Middle frontal gyrus (tissue), 1 donor: ENCODE data around the gene CD2AP.
"Not testable (repeated sequence)": the region's sequence is repeated elsewhere in the genome, so short reads cannot be mapped to it uniquely, and the experiment has no call there.

Experiments used
- DNase-seq: peaks from one replicate; pipeline ENCODE4 v3.0.0-alpha.2; 2015; ENCODE audit warnings: low spot score; ENCODE audit errors: extremely low spot score

The CD2AP gene

DNA sequence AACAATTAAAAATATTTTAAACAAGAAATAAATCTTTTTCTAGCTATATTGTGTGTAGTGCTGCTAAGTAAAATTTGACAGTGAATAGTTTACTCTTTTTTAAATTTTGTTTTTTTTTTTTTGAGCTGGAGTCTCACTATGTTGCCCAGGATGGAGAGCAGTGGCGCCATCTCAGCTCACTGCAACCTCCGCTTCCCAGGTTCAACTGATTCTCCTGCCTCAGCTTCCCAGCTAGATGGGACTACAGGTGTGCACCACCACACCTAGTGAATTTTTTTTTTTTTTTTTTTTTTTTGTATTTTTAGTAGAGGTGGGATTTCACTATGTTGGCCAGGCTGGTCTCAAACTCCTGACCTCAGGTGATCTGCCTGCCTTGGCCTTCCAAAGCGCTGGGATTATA lies 75.7 kb downstream of the CD2AP start:
- DNase-seq, result not testable (repeated sequence)

DNA sequence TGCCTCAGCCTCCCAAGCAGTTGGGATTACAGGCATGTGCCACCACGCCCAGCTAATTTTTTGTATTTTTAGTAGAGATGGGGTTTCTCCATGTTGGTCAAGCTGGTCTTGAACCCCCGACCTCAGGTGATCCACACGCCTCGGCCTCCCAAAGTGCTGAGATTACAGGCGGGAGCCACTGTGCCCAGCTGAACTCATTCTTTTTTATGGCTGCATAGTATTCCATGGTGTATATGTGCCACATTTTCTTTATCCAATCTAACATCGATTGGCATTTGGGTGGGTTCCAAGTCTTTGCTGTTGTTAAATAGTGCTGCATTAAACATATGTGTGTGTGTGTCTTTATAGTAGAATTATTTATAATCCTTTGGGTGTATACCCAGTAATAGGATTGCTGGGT lies 78.9 kb downstream of the CD2AP start:
- DNase-seq, result not testable (repeated sequence)

DNA sequence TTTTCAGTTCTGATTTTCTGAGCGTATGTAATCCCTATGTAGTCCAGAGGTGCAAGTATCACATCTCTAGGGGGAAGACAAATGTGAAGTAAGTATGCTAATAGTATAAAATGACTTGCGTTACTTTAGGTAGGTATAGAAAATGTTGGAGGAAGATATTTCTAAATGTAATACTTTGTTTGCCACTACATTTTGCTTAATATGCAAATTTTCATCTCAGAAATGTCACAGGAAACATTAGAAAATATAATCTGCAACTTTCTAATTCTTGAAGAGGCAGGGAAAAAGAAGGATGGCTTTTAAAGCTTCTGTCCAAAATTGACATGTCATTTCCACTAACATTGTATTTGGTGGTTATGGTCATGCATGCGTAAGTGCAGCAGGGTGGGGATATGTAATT lies 85.6 kb downstream of the CD2AP start:
- no peak for DNase-seq

DNA sequence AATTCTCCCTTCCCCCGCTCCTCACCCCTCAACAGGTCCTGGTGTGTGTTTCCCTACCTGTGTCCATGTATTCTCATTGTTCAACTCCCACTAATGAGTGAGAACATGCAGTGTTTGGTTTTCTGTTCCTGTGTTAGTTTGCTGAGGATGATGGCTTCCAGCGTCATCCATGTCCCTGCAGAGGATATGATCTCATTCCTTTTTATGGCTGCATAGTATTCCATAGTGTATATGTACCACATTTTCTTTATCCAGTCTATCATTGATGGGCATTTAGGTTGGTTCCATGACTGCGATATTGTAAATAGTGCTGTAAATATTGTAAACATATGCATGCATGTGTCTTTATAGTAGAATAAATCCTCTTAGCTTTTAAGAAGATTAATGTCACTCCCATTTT lies 89.0 kb downstream of the CD2AP start:
- not testable (repeated sequence) for DNase-seq

DNA sequence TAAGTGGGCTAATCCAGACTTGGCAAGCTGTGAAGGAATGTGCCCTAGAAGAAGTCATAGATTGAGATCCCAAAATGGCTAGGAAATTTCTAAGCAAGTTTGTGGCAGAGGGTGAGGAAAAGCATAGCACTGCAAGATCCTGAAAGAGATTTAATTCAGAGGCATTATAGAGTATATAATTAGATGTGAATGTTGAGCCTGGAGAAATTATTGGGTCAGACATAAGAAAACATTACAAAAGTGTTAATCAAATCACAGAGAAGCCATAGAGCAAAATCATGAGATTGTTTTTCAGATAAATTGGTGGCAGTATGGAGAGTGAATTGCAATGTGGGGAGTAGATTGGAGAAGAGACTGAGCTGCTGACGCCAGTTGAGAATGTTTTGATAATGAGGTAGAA lies 90.0 kb downstream of the CD2AP start:
- DNase-seq, result no peak

DNA sequence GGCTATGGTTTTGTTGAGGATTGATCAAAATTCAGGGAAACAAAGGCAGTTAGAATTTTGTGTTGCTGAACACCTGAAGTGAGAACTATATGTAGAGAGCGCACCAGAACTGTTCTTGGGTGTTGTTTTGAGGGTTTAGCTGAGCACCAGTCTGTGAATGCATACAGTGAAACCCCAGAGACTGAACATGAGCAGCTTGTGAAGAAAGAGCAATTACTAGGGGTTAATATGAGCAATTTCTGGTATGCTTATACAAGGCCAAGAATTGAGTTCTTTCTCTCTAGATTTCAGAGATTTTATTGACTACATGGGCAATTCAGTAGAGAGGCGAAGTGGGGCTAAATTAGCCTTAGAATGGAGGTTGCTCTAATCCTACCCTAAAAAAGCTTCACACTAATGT lies 93.9 kb downstream of the CD2AP start:
- no peak for DNase-seq

DNA sequence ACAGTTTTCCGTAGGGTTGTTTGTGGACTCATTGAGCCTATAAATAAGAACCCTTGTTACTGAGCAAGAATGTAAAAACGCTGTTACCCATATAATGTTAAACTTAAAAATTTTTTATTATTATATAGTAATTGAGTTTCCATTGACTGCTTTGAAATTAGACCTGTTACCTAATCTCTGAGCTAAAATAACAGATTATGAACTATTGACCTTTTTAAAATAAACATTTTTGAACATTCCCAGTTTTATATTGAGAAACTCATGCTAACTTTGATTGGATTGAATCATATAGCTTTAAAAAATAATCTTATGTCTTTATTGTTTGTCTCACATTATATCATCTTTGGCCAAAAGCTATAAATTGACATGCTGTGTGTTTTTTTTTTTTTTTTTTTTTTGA lies 95.5 kb downstream of the CD2AP start:
- DNase-seq, result no peak

DNA sequence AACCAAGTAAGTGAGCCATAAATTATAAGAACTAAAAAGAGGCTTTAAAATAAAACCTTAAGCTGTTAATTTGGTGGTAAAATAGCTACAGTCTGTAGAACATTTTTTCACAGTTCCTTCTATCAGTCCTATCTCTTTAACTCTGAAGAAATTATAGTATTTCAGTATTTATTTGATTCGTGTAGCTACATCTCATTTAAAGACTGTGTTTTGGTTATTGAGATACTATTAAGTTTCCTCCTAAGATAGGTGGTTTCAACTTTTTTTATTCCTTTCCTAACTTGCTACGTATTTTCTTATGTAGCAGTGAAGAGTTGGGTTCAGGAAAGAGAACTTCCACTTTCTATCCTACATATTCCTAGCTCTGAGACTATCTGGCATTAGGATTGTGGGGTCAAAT lies 97.2 kb downstream of the CD2AP start:
- DNase-seq, result no peak

DNA sequence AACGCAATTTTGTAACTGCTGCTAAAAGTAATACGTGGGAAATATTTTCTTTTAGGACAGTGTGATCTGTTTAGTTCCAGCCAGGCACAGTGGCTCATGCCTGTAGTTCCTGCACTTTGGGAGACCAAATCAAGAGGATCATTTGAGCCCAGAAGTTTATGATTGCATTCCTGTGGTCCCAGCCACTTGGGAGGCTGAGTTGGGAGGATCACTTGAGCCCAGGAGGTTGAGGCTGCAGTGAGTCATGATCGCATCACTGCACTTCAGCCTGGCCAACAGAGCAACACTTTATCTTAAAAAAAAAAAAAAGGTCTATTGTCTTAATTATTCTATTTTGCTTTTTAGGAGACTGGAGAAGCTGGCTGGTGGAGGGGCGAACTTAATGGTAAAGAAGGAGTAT lies 101.5 kb downstream of the CD2AP start:
- no peak for DNase-seq

DNA sequence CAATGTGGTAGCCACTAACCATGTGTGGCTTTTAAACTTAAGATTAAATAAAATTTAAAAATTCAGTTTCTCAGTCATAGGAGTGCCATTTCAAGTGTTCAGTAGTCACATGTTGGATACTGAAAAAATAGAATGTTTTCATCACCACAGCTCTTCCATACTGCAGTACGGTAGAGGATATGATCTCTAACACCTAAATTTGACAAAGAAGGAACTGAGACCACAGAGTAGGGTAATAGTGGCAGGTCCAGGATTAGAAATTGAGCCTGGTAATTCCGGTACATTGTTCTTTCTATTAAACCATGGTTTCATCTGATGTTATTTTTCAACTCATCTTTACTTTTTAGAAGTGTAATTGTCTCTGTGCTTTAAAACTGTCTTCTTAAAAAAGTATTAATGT lies 104.0 kb downstream of the CD2AP start:
- no peak for DNase-seq

DNA sequence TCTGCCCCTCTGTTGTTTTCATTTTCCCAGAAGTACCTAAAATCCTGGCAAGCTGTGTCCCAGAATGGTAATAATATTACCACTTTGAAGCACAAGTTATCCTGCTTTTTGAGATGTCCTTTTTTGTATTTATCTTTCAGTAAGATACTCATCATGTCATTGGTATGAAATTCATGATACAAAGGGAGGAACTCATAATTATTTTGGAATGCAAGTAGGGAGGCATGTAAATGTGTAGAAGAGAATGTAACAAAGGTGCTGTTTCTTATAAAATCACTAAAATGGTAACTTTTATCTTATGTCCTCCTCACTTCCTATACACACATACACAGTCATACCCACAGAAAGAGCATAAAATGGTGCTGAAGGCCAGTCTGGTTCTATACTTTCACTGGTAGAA lies 109.9 kb downstream of the CD2AP start:
- no peak for DNase-seq

DNA sequence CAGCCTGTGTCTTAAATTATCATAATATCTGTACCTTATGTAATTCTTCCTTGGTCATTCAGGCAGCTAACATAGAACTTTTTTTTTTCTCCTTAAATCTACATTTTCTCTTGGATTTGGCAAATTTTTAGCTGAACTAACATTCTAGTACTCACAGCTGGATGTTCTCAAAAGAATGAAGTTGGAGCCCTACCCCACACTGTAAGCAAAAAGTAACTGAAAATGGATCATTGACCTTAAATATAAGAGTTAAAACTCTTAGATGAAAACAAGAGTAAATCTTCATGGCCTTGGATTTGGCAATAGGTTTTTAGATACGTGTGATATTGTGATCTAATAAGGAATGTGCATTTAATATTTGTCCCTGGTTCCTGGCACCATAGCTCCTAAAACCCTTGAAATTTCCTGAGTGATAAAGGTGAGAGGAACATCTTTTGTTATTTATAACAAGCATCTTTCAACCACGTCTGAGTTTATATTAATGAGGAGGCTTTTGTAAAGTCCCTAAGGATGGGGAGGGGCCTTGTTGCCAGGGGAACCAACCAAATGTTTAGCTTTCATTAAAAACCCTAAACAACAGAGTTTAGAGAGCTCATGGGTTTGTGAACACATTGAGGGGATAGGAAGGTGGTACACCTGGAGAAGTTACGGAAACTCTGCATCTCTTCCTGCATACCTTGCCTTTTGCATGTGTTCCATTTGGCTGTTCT lies 114.7 kb downstream of the CD2AP start:
- DNase-seq, result no peak

DNA sequence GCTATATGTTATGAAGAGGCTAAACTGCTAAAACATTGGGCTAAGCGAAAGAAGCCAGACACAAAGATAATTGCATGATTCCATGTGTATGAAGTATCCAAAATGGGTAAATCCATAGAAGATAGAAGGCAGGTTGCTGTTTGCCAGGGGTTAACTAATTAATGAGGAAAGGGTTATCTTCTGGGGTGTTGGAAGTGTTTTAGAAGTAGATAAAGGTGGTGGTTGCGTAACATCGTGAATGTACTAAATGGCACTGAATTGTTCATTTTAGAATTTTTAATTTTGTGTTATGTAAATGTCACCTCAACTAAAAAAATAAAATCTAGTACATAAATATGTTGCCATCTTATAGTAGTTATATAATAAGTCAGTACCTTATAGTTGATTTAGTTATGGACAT lies 116.4 kb downstream of the CD2AP start:
- no peak for DNase-seq

DNA sequence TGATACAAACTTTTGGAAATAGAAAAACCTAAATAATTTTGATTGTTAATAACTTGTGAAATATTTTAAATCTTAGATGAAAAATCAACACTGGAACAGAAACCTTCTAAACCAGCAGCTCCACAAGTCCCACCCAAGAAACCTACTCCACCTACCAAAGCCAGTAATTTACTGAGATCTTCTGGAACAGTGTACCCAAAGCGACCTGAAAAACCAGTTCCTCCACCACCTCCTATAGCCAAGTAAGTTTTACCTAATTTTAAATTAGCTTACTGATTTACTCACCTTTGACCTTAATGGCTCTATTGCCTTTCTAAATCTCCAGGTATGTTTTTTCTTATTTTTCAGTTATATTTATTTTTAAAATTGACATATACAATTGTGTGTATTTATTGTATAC lies 118.2 kb downstream of the CD2AP start:
- DNase-seq, result no peak

DNA sequence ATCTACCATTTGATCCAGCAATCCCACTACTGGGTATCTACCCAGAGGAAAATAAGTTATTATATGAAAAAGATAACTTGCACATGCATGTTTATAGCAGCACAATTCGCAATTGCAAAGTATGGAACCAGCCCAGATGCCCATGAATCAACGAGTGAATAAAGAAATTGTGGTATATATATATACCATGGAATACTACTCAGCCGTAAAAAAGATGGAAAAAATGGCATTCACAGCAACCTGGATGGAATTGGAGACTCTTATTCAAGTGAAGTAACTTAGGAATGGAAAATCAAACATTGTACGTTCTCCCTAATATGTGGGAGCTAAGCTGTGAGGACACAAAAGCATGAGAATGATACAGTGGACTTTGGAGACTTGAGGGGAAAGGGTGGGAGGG lies 120.8 kb downstream of the CD2AP start:
- no peak for DNase-seq

DNA sequence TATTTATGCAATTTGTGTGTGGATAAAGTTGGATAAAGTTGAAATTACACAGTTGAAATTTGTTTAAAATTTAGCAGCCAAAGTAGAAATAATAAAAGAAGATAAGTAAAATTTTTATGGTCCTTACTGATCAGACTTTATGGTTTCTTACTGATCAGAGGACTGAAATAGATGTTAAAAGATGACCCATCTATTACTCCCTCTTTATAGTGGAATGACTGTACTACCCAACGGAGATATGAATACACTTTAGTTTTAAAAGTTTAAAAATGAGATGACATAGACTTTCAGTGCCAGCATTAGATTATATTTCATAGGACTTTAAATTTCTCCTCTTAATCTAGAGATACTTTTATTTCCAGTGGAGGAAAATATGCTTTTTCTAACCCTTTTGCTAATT lies 121.9 kb downstream of the CD2AP start:
- no peak for DNase-seq

DNA sequence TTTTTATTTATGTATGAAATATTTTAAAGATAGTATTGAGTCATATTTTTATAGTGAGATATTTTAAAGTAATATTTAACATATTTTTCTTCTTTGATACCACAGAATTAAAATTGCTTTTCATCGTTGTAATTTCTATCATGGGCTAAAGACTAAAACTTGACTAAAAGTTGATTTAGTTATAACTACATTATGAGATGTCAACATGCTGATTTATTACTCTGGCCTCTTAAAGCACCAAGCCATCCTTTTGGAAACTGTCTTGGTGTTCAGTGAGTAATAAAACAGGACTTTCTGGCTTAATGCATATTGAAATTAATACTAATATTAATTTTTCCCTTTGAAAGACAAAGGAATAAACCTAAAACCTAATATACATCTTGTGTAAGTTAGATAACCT lies 125.6 kb downstream of the CD2AP start:
- no peak for DNase-seq

DNA sequence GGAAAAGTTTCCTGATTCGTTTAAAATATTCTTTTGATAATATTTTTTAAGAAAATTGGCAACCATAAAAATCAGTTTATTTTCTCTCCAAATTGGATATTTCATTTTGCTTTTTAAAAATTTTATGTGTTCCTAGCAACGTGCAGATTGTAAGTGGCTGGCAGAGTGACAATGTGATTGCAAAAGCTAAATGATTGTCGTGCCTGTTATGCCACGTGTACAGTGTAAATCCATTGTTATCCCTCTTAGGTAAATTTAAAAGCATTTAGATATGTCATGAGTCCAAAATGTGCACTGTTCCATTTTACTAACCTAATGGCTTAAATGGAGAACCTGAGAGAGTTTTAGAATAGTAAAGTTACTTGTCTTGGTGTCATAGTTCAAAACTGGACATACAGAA lies 126.4 kb downstream of the CD2AP start:
- DNase-seq, result no peak

DNA sequence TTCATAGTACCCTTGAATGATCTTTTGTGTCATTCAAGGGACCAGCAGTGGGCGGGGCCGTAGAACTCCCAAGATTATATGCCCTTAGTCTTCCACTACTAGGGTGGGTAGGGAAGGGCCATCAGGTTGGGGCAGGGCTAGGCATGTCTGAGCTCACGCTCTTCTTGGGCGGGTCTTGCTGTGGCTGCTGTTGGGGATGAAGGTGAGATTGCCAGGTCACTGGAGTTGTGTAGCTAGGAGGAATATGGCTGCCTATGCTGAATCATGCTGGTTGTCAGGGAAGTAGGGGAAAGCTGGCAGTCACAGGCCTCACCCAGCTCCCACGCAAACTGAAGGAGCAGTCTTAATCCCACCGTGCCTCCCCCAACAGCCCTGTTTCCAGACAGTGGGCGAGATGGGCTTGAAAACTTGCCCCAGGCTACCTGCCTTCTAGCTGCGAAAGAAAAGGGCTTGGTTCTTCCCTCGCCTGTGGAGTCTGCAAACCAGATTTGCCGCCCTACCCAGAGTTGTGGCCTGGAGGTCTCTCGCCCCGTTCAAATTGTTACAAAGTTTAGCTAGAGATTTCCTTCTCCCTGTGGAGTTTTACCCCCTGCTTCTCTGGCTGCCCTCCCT lies 144.4 kb downstream of the CD2AP start:
- no peak for DNase-seq

DNA sequence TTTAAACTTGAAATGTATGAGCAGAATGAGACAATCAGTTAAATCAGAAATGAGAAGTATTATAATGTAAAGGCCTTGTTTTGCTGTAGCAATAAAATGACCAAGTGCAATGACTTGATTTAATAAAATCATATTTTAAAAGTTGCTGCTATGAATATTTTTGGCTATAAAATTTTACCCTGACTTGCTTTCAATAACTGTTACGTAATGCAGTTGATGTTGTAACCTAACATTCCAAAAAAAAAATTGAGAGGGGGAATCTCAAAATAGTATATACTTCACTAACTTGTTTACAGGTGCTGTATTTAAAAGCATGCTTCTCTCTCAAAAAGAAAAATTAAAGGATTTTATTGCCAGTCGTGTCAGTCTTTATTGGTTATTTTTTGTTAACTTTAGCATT lies 149.2 kb downstream of the CD2AP start:
- DNase-seq, result no peak

DNA sequence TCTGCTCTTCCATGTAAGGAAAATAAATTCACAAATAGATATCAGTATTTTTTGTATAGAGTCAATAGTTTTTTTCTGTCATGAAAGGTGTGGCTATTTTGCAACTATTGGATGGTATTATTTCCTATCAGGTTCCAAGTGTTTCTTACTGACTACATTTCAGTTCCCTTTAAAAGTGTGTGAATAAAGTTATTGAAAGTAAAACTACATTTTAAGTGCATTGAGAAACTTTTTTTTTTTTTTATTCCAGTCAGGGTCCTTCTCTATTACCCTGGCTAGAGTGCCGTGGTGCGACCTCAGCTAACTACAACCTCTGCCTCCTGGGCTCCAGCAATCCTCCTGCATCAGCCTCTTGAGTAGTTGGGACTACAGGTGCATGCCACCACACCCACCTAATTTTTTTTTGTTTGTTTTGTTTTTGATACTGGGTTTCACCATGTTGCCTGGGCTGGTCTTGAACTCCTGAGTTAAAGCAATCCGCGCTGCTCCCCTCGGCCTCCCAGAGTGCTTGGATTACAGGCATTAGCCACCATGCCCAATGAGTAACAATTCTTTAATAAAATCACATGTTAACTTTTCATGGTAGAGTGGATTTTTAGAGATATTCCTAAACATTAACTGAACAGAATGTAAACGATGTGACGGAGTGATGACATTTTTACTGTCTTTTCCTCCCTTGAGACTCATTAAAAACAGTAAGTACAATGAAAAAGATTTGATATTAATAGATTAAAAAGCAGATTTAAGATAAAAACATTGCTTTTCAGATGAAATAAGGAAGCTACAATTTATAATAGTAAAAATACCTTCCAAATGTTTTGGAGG lies 151.1 kb downstream of the CD2AP start:
- no peak for DNase-seq

DNA sequence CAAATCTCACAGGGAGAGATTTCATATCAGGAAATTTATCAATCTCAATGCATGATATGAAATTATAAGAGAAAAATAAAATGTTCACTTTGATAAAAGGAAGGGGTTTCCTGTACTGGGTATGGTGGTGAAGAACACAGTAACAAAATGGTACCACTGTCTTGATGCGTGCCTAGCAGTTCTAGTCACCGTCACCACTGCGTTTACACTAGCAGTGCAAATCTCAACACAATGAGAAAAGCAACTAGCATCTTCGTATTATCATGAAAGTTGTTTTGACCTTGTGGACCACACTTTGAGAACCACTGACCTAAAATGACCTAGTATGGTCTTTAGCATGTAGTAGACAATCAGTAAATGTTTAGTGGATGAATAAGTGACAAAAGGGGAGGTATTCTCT lies 152.4 kb downstream of the CD2AP start:
- DNase-seq, result no peak

DNA sequence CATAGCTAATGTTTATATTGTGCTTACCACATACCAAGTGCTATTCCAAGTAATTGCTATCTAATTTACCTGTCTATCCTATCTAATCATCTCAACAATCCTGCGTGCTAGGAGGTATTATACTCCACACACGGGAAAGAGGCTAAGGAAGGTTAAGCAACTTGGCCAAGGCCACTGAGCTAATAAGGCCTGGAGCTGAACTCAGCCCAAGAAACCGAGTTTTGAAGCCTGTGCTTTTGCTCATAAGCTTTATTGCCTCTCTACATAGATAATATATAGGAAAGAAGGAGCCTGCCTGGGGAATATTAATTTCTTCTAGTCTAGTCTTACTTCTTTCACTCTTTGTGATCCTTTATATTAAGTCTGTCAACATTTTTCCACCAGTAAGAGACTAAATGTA lies 153.0 kb downstream of the CD2AP start:
- DNase-seq, result no peak
